CD4-positive, alpha-beta T cell (primary cell): ENCODE measurements around the gene NISCH. TPM values are rescaled to one million over a fixed set of nuclear protein-coding genes. Genes with fewer than 3 reads are reported as not detected.

ENCODE experiments used
- ATAC-seq: fragments of 200-7000 bp; cut with Tn5 transposase; one replicate; pipeline ENCODE4 v1.10.0; 2022; ENCODE audit warnings: mild to moderate bottlenecking; ENCODE audit not compliant: poor library complexity
- CTCF ChIA-PET: fragments of 350-600 bp; sonication (Branson Sonifier 250); formaldehyde crosslinking; loops from one replicate; lab custom pipeline; 2021; ENCODE audit warnings: antibody characterized with exemption, inconsistent platforms; lab: Charles Lee
- POLR2A ChIA-PET: fragments of 350-600 bp; sonication (Branson Sonifier 250); formaldehyde crosslinking; loops from one replicate; lab custom pipeline; 2021; ENCODE audit warnings: antibody characterized with exemption, inconsistent platforms; lab: Charles Lee
- DNase-seq, 14 experiments: peaks; one replicate each; pipeline ENCODE4 v3.0.0-alpha.2; 2013 to 2020; ENCODE audit warnings: mixed read lengths in 2 of 14
- H3K27ac ChIP-seq, 2 donors: one replicate each; pipeline versions ENCODE4 v1.5.1 to v1.7.0; 2013; ENCODE audit warnings: low read length in 2 of 2, low read depth in 1 of 2, mild to moderate bottlenecking in 1 of 2
- H3K27me3 ChIP-seq, 2 experiments: 1 replicate in 1 of 2; 2 replicates in 1 of 2; pipeline versions ENCODE4 v1.6.1 to v1.7.0; 2013; ENCODE audit warnings: low read length in 2 of 2, control low read depth in 1 of 2, mild to moderate bottlenecking in 1 of 2, moderate library complexity in 1 of 2; ENCODE audit not compliant: insufficient read depth in 2 of 2, control insufficient read depth in 1 of 2
- H3K36me3 ChIP-seq: one replicate; pipeline ENCODE4 v1.6.1; 2013; ENCODE audit warnings: low read length, control low read depth; ENCODE audit not compliant: insufficient read depth
- H3K4me1 ChIP-seq: one replicate; pipeline ENCODE4 v1.6.1; 2013; ENCODE audit warnings: low read length, control low read depth; ENCODE audit not compliant: insufficient read depth
- H3K4me3 ChIP-seq: one replicate; pipeline ENCODE4 v1.5.1; 2013; ENCODE audit warnings: mild to moderate bottlenecking, low read length, moderate library complexity
- H3K9me3 ChIP-seq, 2 experiments: 1 replicate in 1 of 2; 2 replicates in 1 of 2; pipeline versions ENCODE4 v1.6.1 to v1.7.0; 2013; ENCODE audit warnings: low read length in 2 of 2, mild to moderate bottlenecking in 2 of 2, control low read depth in 1 of 2, moderate library complexity in 1 of 2; ENCODE audit not compliant: control insufficient read depth in 1 of 2, insufficient read depth in 1 of 2
- H3K27ac Mint-ChIP-seq: one replicate; pipeline ENCODE4 v1.8.0; 2020; ENCODE audit warnings: mixed read lengths
- H3K27me3 Mint-ChIP-seq: one replicate; pipeline ENCODE4 v1.8.0; 2021; ENCODE audit warnings: mixed read lengths
- H3K36me3 Mint-ChIP-seq: one replicate; pipeline ENCODE4 v1.8.0; 2021; ENCODE audit warnings: low read depth, mixed read lengths
- H3K4me1 Mint-ChIP-seq: one replicate; pipeline ENCODE4 v1.8.0; 2021; ENCODE audit warnings: low read depth, mixed read lengths
- H3K4me3 Mint-ChIP-seq: one replicate; pipeline ENCODE4 v1.8.0; 2020; ENCODE audit warnings: mild to moderate bottlenecking, mixed read lengths
- H3K9me3 Mint-ChIP-seq: one replicate; pipeline ENCODE4 v1.8.0; 2020; ENCODE audit warnings: mixed read lengths
- intact Hi-C, 2 experiments: fragments of 100-400 bp; cut with DNase I in 1 of 2; cut with micrococcal nuclease in 1 of 2; formaldehyde crosslinking; loops; one replicate each; pipeline versions ENCODE4 v1.15.1 to v1.9.0; 2023 to 2025; cut with DNase I, micrococcal nuclease
- total RNA-seq, 174 experiments: library from RNA in 2 of 174; stranded (reverse) in 2 of 174; gene quantifications; one replicate each; pipeline ENCODE4 v1.2.3 and lab custom pipeline; 2021 to 2026
- TF ChIP-seq, protein P1 (sequence below): fragments of 200-600 bp; IDR thresholded peaks from one replicate; pipeline ENCODE4 v1.8.0; 2022; ENCODE audit warnings: antibody characterized with exemption, mild to moderate bottlenecking

The NISCH gene
- total RNA-seq, 2 experiments from 2014 or later, result 160 to 163 TPM

- Histone ChIP-seq H3K4me1 (no peaks in the 10 kb centered on the region), H3K4me3 (no peak overlapping the region), H3K27me3 (no peaks in the 10 kb centered on the region), H3K27ac (no peak overlapping the region), H3K9me3 (no peaks in the 10 kb centered on the region), H3K36me3 (peaks cover 56% of the 10 kb centered on the region)
- no peaks in the 10 kb centered on the region for H3K4me1 Mint-ChIP-seq
- no peaks in the 10 kb centered on the region for H3K27me3 Mint-ChIP-seq
- no peak overlapping the region for H3K27ac Mint-ChIP-seq
- peaks cover 89% of the 10 kb centered on the region for H3K36me3 Mint-ChIP-seq
- H3K4me3 Mint-ChIP-seq, result no peak overlapping the region
- intact Hi-C loops, result no loop called here
- TF ChIP-seq, protein P1, sequence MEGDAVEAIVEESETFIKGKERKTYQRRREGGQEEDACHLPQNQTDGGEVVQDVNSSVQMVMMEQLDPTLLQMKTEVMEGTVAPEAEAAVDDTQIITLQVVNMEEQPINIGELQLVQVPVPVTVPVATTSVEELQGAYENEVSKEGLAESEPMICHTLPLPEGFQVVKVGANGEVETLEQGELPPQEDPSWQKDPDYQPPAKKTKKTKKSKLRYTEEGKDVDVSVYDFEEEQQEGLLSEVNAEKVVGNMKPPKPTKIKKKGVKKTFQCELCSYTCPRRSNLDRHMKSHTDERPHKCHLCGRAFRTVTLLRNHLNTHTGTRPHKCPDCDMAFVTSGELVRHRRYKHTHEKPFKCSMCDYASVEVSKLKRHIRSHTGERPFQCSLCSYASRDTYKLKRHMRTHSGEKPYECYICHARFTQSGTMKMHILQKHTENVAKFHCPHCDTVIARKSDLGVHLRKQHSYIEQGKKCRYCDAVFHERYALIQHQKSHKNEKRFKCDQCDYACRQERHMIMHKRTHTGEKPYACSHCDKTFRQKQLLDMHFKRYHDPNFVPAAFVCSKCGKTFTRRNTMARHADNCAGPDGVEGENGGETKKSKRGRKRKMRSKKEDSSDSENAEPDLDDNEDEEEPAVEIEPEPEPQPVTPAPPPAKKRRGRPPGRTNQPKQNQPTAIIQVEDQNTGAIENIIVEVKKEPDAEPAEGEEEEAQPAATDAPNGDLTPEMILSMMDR, result no peak
- DNase-seq (no peak), ATAC-seq (no peak)
- CTCF ChIA-PET, result no interaction called here
- H3K9me3 Mint-ChIP-seq, result no peaks in the 10 kb centered on the region
- POLR2A ChIA-PET, result no interaction called here
Measured at GRCh38 chr3:52484680-52485461, 29.5 kb downstream of the NISCH start.

DNA sequence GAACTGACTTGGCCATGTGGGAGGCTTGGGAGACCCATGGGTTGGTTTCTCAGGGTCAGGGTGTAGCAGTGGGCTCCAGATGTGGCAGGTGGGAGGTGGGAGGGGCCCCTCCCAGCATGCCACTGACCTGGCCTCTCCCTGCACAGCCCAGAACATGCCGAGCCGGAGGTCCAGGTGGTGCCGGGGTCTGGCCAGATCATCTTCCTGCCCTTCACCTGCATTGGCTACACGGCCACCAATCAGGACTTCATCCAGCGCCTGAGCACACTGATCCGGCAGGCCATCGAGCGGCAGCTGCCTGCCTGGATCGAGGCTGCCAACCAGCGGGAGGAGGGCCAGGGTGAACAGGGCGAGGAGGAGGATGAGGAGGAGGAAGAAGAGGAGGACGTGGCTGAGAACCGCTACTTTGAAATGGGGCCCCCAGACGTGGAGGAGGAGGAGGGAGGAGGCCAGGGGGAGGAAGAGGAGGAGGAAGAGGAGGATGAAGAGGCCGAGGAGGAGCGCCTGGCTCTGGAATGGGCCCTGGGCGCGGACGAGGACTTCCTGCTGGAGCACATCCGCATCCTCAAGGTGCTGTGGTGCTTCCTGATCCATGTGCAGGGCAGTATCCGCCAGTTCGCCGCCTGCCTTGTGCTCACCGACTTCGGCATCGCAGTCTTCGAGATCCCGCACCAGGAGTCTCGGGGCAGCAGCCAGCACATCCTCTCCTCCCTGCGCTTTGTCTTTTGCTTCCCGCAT, 31.8 kb downstream of the NISCH start:
- Histone ChIP-seq H3K27me3 (no peaks in the 10 kb centered on the region), H3K36me3 (peaks cover 64% of the 10 kb centered on the region), H3K4me3 (no peak overlapping the region), H3K4me1 (peaks cover 4% of the 10 kb centered on the region), H3K27ac (no peak overlapping the region), H3K9me3 (no peaks in the 10 kb centered on the region)
- no peak overlapping the region for H3K27ac Mint-ChIP-seq
- no peaks in the 10 kb centered on the region for H3K9me3 Mint-ChIP-seq
- intact Hi-C loops, result no loop called here
- ChIA-PET CTCF (no interaction called here), POLR2A (no interaction called here)
- TF ChIP-seq, protein P1, result no peak
- H3K4me1 Mint-ChIP-seq, result no peaks in the 10 kb centered on the region
- H3K27me3 Mint-ChIP-seq, result no peaks in the 10 kb centered on the region
- no peak for DNase-seq
- peaks cover 90% of the 10 kb centered on the region for H3K36me3 Mint-ChIP-seq
- H3K4me3 Mint-ChIP-seq, result no peak overlapping the region
- no peak for ATAC-seq

DNA sequence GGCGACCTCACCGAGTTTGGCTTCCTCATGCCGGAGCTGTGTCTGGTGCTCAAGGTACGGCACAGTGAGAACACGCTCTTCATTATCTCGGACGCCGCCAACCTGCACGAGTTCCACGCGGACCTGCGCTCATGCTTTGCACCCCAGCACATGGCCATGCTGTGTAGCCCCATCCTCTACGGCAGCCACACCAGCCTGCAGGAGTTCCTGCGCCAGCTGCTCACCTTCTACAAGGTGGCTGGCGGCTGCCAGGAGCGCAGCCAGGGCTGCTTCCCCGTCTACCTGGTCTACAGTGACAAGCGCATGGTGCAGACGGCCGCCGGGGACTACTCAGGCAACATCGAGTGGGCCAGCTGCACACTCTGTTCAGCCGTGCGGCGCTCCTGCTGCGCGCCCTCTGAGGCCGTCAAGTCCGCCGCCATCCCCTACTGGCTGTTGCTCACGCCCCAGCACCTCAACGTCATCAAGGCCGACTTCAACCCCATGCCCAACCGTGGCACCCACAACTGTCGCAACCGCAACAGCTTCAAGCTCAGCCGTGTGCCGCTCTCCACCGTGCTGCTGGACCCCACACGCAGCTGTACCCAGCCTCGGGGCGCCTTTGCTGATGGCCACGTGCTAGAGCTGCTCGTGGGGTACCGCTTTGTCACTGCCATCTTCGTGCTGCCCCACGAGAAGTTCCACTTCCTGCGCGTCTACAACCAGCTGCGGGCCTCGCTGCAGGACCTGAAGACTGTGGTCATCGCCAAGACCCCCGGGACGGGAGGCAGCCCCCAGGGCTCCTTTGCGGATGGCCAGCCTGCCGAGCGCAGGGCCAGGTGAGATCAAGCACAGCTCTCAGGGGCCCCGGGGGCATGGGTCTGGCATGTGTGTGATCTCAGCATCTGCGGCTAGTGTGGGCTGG, 32.6 kb downstream of the NISCH start:
- no peak overlapping the region for H3K27ac ChIP-seq
- CTCF ChIA-PET, result no interaction called here
- peaks cover 4% of the 10 kb centered on the region for H3K4me1 ChIP-seq
- no peaks in the 10 kb centered on the region for H3K27me3 ChIP-seq
- ATAC-seq (no peak), DNase-seq (no peak)
- TF ChIP-seq, protein P1, result no peak
- POLR2A ChIA-PET, result no interaction called here
- Mint-ChIP-seq H3K27ac (no peak overlapping the region), H3K4me1 (no peaks in the 10 kb centered on the region), H3K36me3 (peaks cover 88% of the 10 kb centered on the region), H3K9me3 (no peaks in the 10 kb centered on the region), H3K27me3 (no peaks in the 10 kb centered on the region), H3K4me3 (no peak overlapping the region)
- H3K9me3 ChIP-seq, result no peaks in the 10 kb centered on the region
- intact Hi-C loops, result no loop called here
- H3K36me3 ChIP-seq, result peaks cover 64% of the 10 kb centered on the region
- no peak overlapping the region for H3K4me3 ChIP-seq
